Mammary epithelial cell (primary cell): ENCODE data around the gene ZNF385B.

Source experiments
- CTCF ChIP-seq, 2 donors: IDR thresholded peaks in 1 of 2; conservative IDR thresholded peaks in 1 of 2; 2 replicates each; pipeline ENCODE4 v1.5.1; 2011 to 2012; ENCODE audit warnings: inconsistent platforms in 2 of 2, low read length in 2 of 2, mild to moderate bottlenecking in 2 of 2, control low read depth in 1 of 2, low read depth in 1 of 2; ENCODE audit not compliant: insufficient read depth in 1 of 2; ENCODE audit errors: extremely low read depth in 1 of 2
- EZH2 ChIP-seq: IDR thresholded peaks from 2 replicates; pipeline ENCODE4 v1.6.1; 2012; ENCODE audit warnings: low read length, inconsistent platforms, borderline replicate concordance

DNA sequence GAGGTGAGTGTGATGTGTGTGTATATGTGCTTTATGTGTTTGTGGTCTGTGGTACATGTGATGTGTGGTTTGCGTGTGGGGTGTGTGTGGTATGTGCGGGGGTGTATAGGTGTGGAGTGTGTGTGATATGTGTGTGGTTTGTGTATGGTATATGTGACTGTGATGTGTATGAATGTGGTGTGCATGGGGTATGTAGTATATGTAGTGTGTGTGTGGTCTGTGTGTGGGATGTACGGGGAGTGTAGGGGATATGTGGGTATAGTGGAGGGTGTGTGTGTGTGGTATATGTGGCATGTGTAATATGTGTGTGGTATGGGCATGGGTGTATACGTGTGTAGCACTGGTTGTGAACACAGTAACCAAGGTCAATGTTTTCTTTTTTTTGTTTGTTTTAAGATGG, 87.4 kb downstream of the ZNF385B start:
- no peak for TF ChIP-seq CTCF (conservative IDR thresholded peaks at IDR 0.05 in 1 of 2, IDR thresholded peaks at IDR 0.05 in 1 of 2; ENCODE audit: extremely low read depth in 1 of 2, insufficient read depth in 1 of 2, low read depth in 1 of 2, low read length in 2 of 2)
- no peak for TF ChIP-seq EZH2
